ENCODE data around the gene NFIA.

NFIA gene

DNA sequence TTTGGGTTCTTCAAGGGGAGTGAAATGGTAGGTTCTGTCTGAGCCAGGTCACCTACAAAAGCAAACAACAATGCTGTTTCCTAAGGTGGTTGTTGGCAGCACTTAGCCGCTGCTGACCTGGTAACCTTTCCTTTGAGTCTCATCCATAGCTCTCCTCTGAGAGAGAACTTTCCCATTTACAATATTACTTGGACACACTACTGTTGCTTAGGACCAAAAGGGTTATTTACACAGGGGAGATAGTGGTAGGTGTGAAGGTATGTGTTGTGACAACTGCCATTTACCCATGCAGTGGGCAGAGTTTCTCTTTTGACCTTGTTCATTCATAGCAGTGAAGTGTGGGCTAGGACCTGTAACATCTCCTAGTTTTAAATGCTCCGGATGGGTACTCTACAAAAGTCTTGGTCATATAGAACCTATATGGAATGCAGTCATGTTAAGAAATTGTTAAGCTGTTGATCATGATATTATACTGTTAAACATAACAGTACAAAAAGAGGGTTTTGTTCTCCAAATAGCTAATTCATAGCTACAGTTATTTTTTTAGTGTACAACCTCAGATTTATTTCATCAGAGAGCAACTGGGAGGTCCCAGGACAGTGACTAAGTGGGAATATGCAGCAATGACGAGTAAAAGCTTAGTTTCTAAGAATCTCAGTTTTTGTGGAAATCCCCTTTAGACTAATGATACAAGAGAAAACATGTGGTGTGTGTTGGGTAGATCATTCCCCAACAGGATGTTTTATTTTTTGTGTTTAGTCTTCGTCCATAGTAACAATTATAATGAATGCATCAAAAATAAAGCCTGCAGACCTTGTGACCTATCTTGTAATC lies 219.7 kb downstream of the NFIA start:
- DNase-seq (ENCODE audit: low read depth in 1 of 2, low spot score in 1 of 2), result peak in 1 of 2 experiments; percentile 47
- in situ Hi-C loops (cut with HindIII; ENCODE audit: low pct_unique_long_range_greater_than_20kb, low sequenced_read_pairs), result no loop called here
- TF ChIP-seq JUND (IDR thresholded peaks at IDR 0.05; ENCODE audit: low read depth), result no peak

DNA sequence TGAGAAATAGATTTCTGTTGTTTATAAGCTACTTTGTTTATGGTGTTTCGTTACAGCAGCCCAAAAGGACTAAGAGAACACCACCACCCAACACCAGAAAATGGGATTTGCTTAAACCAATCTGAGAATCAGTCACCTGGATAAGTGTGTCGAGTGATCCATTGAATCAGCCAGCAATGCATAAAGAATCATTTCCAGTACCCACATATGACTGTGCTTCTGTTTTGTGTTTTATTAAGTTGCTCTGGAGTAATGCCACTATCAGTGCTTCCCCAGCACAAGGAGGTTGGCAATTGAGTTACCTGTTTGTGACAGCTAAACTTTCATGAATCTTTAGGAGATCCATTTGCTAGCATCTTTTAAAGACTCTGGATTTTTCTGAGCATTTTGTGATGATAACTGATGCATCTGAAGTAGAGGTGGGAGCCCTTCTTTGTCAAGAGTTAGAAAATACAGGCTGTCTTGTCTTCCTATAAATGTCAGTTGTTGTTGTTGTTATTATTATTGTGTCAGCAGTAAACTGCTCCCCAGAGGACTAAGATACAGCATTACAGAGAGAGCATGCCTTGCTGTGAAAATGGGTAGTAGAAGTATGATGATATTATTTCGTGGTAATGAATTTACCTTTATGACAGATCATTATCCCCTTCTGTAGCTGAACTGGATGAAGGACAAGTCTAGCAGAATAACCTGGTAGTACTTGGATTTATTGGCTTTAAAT lies 225.2 kb downstream of the NFIA start:
- in situ Hi-C loops (cut with HindIII; ENCODE audit: low pct_unique_long_range_greater_than_20kb, low sequenced_read_pairs), result no loop called here
- TF ChIP-seq JUND (IDR thresholded peaks at IDR 0.05; ENCODE audit: low read depth), result no peak
- no peak for DNase-seq (ENCODE audit: low read depth in 1 of 2, low spot score in 1 of 2)

DNA sequence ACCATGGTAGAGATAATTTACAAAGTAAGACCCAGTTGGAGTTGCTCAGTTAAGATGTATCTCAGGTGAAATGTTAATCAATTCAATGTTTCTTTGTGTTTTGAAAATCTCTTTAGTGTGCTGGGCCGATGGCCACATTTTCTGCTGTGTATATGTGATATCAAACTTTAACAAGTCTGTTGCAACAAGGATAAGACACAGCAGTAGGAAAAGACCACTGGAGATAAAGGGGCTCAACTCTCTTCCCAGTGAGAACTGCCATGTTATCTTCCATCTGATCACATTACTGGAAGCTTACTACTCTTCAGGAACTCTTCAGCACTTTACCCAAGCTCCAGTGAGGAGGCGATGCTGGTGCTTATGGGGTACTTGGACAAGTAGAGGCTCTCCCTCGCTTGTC lies 227.7 kb downstream of the NFIA start:
- TF ChIP-seq JUND (IDR thresholded peaks at IDR 0.05; ENCODE audit: low read depth), result no peak
- no peak for DNase-seq (ENCODE audit: low read depth in 1 of 2, low spot score in 1 of 2)
- in situ Hi-C loops (cut with HindIII; ENCODE audit: low pct_unique_long_range_greater_than_20kb, low sequenced_read_pairs), result no loop called here

DNA sequence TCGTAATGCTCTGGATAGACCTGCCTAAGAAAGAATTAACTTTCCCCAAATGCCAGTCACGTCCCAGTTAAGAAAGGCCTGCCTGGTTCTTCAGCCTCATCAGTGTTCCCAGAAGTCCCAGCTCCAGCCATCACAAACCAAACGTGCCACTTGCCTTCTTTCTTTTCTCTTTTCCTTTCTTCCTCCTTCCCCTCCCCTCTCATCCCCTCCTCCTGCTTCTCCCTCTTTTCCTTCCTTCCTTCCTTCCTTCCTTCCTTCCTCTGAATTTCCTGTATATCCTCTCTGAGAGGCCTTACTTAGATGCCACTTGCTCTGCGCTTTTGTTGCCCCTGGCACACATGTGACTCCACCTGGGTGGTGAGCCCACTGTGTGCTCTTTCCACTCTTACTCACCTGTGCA lies 228.2 kb downstream of the NFIA start:
- in situ Hi-C loops (cut with HindIII; ENCODE audit: low pct_unique_long_range_greater_than_20kb, low sequenced_read_pairs), result no loop called here
- TF ChIP-seq JUND (IDR thresholded peaks at IDR 0.05; ENCODE audit: low read depth), result no peak
- DNase-seq (ENCODE audit: low read depth in 1 of 2, low spot score in 1 of 2), result no peak

DNA sequence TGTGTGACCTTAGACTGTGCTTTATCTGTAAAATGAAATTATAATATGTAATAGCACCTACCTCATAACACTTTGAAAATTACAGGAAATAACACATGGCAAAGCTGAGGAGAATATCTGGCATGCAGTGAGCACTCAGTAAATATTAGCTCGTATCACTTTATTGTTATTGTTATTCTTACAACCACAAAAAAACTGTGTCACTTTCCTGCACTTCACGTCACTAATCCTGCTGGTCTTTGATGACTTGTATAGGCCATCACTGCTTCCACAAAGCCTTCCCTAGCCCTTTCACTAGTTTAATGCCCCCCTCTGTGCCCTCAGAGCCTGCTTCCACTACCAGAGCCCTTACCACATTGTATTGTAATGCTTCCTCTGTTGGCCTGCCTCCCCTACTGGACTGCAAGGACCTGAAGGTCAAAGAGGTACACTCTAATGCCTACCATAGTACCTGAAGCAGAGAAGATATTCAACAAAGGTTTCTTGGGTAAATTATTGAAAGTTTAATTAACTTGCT lies 231.6 kb downstream of the NFIA start:
- in situ Hi-C loops (cut with HindIII; ENCODE audit: low pct_unique_long_range_greater_than_20kb, low sequenced_read_pairs), result no loop called here
- DNase-seq (ENCODE audit: low read depth in 1 of 2, low spot score in 1 of 2), result no peak
- no peak for TF ChIP-seq JUND (IDR thresholded peaks at IDR 0.05; ENCODE audit: low read depth)

DNA sequence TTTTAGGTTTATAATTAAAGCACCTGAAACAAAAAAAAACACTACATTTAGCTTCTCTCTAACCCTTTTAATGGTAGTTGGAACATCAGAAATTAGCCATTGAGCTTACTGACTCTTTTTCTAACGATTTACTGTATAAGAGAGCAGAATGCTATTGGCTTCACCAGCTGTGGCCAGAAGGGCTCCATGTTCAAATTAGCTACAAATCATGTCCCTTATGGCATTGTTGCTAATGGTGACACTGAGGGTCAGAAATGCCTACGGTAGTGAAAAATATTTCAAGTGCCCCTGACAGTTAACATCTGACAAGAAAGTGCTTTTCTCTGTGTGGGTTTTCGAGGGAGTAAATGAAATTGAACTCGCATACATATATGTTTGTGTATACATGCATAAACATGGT lies 232.7 kb downstream of the NFIA start:
- DNase-seq (ENCODE audit: low read depth in 1 of 2, low spot score in 1 of 2), result no peak
- in situ Hi-C loops (cut with HindIII; ENCODE audit: low pct_unique_long_range_greater_than_20kb, low sequenced_read_pairs), result no loop called here
- TF ChIP-seq JUND (IDR thresholded peaks at IDR 0.05; ENCODE audit: low read depth), result no peak

DNA sequence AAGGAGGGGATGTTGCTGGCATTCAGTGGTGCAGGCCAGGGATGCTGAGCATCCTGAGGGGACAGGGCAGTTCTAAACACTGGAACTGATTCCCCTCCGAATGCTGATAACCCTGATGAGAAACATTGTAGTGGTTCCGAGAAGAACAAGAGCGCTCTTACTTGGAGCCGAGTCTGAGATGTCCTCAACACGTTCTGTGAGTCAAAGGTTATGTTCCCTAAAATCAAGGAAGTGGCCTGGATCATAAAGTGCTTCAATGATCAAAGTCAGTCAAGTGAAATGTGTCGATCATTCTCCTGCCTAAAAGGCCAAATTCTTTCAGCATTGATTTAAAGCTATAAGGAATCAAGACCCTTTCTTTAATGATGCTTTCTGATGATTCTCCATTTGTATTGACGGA lies 234.1 kb downstream of the NFIA start:
- DNase-seq (ENCODE audit: low read depth in 1 of 2, low spot score in 1 of 2), result no peak
- TF ChIP-seq JUND (IDR thresholded peaks at IDR 0.05; ENCODE audit: low read depth), result no peak
- in situ Hi-C loops (cut with HindIII; ENCODE audit: low pct_unique_long_range_greater_than_20kb, low sequenced_read_pairs), result no loop called here

DNA sequence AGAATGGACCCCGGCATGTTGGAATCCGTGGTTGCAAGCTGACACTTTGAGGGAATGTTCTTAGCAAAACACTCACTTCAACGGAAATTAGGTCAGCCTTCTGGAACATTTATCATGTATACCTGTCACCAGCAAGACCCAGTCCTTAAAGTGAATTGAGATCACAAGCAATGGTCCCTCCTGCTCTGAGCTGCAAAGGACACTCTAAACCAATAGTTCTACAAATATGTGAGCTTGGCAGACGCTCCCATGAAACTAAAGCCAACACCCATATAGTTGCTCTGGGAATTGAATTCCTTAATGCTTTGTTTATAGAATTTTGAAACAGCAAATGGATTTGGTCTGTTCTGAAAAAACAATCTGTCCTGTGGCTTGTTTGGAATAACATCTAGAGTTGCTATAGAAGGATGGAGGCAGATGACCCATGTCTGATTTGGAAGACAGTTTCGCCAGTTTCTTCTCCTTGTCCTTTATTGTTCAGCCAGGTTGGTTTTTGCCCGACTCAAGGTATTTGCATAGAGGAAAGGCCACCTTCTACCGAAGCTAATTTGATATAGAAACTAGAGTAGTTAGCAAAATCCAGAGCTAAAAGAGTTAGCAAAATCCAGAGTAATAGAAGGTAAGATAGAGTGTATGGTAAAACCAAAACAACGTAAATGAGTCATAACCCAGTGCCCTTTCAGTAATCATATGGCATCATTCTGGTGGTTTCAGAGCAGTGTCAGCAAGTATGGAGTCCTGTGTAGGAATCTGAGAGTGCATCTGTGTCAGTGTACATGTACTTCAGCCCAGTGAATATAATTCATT lies 236.2 kb downstream of the NFIA start:
- DNase-seq (ENCODE audit: low read depth in 1 of 2, low spot score in 1 of 2), result peak in 1 of 2 experiments; percentile 54
- in situ Hi-C loops (cut with HindIII; ENCODE audit: low pct_unique_long_range_greater_than_20kb, low sequenced_read_pairs), result no loop called here
- no peak for TF ChIP-seq JUND (IDR thresholded peaks at IDR 0.05; ENCODE audit: low read depth)

DNA sequence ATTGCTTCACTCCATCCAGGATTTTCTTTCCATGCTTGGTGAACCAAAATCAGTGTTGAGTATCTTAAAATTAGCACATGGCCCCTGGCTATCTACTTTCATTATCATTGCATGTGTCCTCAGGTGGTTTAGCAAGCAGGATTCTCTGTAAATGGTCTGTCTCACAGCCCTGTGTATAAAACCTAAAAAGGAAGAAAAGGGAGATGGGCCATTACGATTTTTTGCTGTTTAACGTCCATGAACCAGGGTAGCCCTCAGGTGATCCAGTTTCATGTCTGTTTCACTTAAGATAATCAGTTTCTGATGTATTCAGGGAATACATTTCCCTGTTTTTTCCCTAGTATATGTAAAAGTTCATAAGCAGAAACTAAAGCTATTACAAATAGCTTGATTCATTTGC lies 238.2 kb downstream of the NFIA start:
- DNase-seq (ENCODE audit: low read depth in 1 of 2, low spot score in 1 of 2), result no peak
- TF ChIP-seq JUND (IDR thresholded peaks at IDR 0.05; ENCODE audit: low read depth), result no peak
- in situ Hi-C loops (cut with HindIII; ENCODE audit: low pct_unique_long_range_greater_than_20kb, low sequenced_read_pairs), result no loop called here

DNA sequence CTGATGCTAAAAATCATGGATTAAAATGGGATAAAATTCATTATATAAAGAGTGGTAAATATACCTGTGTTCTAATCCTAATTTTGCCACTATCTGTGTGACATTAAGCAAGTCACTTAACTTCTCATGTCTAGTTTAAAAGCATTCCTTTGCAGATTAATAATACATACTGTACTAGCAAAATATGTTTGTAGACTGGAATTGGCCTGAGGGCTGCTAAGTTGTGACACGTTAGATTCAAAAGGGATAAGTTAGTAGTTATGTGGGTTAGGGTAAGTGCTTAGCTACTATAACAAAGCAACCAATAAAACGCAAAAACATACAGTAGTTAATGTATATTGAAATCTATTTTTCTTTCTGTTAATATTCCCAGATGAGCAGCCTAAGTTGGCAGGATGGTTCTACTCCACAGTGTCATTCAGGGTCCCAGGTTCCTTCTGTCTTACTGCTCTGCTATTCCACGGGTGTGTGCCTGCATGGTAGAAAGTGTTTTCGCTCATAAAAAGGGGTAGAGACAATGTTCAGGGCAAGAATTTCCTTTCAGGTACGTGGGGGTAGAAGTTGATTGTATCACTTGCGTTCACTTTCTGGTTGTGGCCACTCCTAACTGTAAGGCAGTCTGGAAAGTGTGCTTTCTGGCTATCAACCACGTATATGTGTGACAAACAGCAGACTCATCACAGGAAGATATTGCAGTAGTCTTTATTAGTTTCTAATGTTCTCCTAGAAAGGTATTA lies 239.8 kb downstream of the NFIA start:
- TF ChIP-seq JUND (IDR thresholded peaks at IDR 0.05; ENCODE audit: low read depth), result peak; percentile 63
- in situ Hi-C loops (cut with HindIII; ENCODE audit: low pct_unique_long_range_greater_than_20kb, low sequenced_read_pairs), result no loop called here
- DNase-seq (ENCODE audit: low read depth in 1 of 2, low spot score in 1 of 2), result peak in 1 of 2 experiments; percentile 81

DNA sequence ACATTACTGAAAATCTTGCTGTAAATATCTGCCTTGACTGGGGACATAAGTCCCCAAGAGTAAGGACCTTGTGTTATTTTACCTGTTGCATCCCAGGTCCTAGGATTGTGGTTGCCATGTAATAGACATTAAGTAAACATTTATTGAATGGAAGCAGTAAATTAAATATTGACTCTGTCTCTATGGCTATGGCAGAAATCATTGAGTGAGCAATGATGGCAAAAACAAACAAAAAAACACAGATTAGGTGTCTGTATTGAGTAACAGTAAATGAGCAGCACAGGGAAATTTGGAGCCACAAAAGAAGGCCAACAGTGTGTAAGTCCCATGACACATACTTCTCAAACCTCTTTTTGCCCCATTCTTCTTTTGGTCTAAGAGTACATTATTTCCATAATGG lies 240.4 kb downstream of the NFIA start:
- DNase-seq (ENCODE audit: low read depth in 1 of 2, low spot score in 1 of 2), result peak in 1 of 2 experiments; percentile 80
- in situ Hi-C loops (cut with HindIII; ENCODE audit: low pct_unique_long_range_greater_than_20kb, low sequenced_read_pairs), result no loop called here
- peak; percentile 24; the same call in 1 of the 2 replicates for TF ChIP-seq JUND (IDR thresholded peaks at IDR 0.05; ENCODE audit: low read depth)

Measured in T47D (cell line).